ENCODE measurements around the gene ZBTB7A.

GRCh38 chr19:4115818-4116385 lies 49.2 kb upstream of the ZBTB7A start:
- TF ChIP-seq POLR2AphosphoS5 (IDR thresholded peaks at IDR 0.05) (no peak), CTCF (IDR thresholded peaks at IDR 0.05) (no peak)

Data from esophagus muscularis mucosa (tissue), 3 donors.